LNCAP (cell line): Measurements from ENCODE around the gene PITPNB.

Source experiments
- CTCF ChIP-seq: fragments of 450-650 bp; IDR thresholded peaks from 2 replicates; pipeline ENCODE4 v1.5.1; 2017; ENCODE audit warnings: mild to moderate bottlenecking

PITPNB gene

GRCh38 chr22:27870234-27871191 is 48.5 kb downstream of the PITPNB start:
- no peak for TF ChIP-seq CTCF

DNA sequence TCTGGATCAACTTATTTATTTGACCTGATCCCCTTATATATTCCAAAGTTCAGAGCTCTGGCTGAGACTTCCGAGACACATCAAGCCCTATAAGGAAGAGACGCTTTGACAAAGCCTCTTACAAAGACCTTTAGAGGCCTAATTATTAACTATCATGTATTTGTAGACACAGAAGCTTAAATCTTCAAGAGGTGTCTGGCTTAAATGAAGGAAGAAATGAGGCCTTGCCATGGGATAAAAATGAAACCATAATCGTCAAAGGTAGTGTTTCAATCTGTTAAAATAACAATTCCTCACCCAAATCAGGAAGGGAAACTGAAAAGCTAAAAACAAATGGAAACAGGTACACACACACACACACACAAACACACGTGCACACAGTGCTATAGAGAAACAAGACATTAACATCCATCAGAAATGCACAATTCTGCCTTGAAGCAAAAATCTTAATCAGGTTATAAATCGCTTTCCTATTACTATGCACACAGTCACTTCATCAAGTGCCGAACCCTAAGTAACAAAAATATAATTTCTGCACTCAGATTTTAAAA is 50.2 kb downstream of the PITPNB start:
- no peak for TF ChIP-seq CTCF

DNA sequence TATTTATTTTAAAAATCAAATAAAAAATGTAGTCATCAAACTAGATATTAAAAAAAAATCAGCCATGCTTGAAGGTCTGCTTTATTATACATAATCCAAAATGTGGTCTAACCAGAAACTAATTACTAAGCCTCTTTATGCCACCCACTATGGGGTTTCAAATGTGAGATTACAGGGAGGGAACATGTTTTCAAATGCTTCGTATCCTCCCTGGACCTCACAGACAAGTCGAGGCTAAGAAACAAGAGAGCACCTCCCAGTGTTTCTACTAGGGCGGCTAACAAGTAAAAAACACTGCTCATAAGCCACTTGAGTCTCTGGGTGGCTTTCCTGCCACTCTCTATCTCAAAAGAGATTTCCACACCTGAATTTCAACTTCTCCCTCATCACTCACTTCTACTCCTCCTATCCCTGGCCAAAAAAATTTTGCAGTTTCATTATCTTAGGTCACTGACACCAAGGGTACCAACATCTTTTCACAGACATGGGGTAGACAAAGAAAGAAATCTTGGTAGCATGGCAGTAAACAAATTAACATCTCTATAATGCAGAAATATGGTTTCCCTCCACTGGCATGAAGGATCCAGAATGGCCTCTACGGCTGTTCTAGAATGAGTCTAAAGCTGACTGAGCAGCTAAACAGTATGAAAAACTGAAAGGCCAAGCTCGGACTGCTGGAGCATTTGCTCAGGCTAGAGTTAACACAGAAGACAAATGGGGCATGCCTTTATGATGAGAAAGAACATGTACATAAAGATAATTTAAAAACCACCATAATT is 50.9 kb downstream of the PITPNB start:
- no peak for TF ChIP-seq CTCF

DNA sequence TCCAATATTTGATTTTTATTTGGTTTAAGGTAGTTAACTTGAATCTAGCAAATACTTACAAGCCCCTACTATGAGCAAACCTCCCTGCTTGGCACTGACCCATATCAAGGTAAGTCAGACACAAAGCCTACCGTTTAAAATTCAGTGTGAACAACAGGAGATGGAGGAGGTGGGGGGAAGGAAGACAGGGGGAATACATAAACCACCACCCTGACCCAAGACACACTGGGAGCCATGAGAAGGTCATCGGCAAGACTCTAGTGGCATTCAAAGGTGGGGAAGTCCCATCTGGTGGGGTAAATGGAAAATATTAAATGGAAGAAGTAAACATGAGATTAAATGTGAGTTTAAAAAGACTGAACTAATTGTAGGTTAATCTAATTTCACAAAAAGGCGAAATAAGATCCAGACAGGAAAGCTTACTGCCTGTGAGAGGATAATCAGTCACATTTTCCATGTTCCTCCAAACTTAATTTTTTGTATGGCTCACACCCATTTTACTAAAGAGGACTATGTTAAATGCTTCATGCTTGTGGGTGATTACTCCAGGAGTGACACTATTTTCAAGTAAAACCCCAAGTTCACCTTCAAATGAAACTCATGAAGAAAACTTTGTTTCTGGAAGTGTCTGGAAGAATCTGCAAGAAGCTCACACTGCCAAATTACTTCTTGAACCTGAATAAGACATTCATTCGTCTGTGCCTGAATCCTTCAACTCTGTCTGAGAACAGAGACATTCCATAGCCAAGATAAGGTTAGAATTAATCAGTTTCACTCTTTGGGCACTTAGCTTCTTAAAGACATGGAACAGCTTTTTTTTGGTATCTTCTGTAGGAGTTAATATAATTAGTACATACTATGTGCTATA is 51.7 kb downstream of the PITPNB start:
- no peak for TF ChIP-seq CTCF

DNA sequence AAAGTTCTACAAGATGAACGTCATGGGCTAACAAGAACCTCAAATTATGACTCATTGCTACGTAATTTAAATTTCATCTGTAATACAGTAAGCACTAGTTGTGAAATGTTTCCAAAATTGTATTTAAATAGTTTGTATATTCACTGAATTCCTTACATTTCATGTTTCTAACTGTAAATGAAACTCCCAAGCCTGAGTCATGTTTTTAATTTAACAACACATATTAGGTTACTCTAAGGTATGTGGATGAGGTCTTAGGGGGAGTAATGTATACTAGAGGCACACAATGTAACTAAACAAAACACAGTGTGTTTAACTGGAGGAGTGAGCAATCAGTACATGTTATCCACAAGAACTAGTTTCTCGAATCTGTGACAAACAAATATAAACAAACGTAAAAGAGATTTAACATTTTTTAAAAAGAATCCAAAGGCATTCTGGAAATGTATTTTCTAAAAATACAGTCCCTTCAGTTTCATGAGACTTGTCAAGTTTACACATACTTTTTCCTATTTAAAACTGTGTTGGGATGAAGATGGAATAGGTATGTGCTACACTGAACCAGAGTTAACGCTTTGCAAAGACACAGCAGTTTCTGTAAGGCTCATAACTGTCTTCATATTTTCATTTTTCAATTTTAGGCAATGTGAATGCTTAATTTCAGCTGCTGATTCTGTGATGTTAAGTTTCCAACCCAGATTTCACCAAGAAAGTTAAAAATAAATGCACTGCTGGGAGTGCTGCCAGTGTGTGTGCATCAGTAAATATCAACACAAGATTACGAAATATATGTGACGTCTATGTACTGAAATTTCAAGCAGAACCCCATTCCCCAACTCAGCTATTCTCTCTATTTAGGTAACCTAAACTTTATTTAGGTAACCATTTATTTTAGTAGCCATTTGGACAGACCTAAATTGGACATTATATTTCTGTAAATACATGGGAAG is 52.6 kb downstream of the PITPNB start:
- no peak for TF ChIP-seq CTCF

- no peak for TF ChIP-seq CTCF
Observed at GRCh38 chr22:27865496-27865895, 53.6 kb downstream of the PITPNB start.
